NCI-H187 treated with DMSO at 0.1 percent for 48 hours (cell line): ENCODE data around the gene NUAK1.

Experiments
- DNase-seq: peaks from one replicate; lab custom pipeline; 2025; lab: John Stamatoyannopoulos, UW

Gene NUAK1

GRCh38 chr12:106138633-106139421 lies at the start of gene NUAK1:
NUAK1 (minus strand) TSS chr12:106138954; CDS start chr12:106138653, 301 bp downstream.
- no peak for DNase-seq

- DNase-seq = no peak
Observed at GRCh38 chr12:106188256-106188655, 49.5 kb upstream of the NUAK1 start.

- DNase-seq = no peak
Observed at GRCh38 chr12:106187842-106188241, 49.1 kb upstream of the NUAK1 start.

GRCh38 chr12:106187155-106187789 lies 48.5 kb upstream of the NUAK1 start:
- DNase-seq = no peak

GRCh38 chr12:106183735-106184134 lies 45.0 kb upstream of the NUAK1 start:
- DNase-seq = no peak

DNA sequence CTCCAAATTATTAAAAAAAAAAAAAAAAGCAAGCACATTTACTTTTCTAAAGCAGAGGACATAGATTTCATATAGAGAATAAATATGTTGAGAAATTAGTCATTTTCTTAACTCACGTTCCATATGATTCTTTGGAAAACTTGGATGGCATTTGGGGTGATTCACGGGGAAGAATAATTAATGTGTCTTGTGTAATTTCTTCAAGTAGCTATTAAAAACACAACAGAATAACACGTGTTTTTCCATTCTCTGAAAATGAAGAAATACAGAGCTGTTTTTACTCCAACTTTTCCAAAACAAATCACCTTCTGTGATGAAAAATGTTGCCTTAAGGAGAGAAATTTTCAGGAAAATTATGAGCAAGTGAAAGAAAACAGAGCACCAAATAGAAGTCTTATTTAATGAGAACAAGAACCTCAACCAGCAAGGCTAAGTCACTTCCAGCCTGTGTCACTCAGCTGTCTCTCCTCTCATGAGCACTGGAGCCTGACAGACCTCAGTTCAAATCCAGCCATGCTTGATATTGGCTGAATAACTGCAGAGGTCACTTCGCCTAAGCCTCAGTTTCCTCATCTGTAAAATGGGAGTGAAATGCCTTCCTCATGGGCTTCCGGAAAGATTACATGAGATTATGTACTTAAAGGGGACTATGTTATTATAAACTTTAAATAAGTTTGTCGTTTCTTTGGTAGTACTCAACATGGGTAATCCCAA lies 42.8 kb upstream of the NUAK1 start:
- DNase-seq = no peak

DNA sequence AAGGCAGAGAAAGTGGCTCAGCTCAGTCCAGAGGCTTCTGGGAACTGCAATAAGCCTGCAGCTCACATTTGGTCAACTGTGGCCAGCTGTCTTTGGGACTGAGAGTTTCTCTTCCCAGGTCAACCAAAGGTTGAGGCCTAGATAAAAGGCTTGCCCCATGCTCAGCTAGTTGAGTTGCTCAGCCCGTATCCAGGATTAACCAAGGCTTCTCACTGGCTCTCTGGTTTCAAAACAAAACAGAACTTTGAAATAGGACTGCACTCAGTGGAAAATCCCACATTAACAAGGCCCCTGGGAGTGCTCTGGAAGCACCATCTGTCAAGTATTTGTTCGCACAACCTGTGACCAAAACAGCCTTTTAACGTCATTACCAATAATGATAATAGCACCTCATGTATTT lies 40.3 kb upstream of the NUAK1 start:
- peak; percentile 74 for DNase-seq

DNA sequence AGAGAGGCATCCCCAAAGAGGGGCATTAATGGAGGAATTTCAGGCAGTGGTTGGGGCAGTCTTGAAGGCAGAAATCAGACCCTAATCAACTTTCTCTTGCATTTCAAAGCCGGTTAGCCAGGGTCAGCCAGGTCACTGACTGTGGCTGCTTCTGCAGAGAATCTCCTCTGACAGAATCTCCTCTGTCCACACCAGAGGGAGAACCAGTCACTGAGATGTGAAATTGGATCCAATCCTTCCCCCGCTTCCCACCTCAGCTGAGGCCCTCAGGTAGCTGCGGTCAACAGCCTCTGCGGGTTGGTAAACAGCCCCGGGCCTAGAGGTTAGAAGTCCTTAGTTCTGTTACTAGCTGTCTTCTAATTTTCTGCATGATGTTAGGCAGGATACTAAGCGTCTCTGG lies 39.8 kb upstream of the NUAK1 start:
- DNase-seq = no peak

DNA sequence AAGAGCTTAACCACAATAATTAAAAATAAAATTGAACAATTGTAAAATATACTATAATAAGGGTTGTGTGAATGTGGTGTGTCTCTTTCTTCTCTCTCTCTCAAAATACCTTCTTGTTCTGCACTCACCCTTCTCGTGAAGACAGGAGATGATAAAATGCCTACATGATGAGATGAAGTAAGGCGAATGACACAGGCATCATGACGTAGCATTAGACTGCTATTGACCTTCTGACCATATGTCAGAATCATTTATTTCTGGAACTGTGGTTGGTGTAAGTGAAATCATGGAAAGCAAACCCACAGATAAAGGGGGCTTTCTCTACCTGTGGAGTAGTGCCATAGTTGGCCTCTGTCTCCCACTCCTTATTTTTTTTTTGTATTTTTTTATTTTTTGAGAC lies 37.8 kb upstream of the NUAK1 start:
- no peak for DNase-seq

- no peak for DNase-seq
Observed at GRCh38 chr12:106174876-106175275, 36.1 kb upstream of the NUAK1 start.

DNA sequence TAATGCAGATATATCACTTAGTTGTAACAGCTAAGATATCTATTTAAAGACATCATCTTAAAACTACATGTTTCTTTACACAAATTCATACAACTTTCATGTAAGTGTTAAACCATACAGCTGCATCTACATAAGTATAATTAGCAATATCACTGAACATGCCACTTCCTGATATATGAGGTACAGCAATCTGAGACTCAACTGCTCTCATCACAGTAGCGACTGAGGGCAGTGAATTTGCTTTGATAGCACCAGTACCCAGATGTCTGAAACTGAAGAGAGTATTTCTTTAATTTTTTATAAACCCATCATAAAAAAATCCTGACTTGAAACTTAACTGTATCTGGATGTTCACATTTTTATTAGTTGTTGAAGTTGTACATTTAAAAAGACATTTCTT lies 34.7 kb upstream of the NUAK1 start:
- no peak for DNase-seq

- no peak for DNase-seq
Observed at GRCh38 chr12:106171117-106171750, 32.5 kb upstream of the NUAK1 start.

DNA sequence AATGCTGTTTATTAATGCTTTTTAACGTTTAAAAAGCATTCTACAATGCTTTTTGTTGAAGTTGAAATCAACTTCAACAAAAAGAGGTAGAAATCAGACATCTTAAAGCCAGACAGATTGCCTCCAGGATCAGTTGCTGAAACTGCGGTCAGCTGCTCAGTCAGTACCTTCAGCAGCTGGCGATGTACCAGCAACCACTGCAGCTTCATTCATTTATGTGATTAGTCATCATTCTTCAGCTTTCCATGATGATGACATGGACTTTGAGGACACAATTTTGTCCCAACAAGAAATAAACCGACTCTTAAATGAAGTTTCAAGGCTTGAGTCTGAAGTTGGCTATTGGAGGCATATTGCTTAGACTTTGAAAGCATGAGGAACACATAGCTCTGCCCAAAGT lies 31.5 kb upstream of the NUAK1 start:
- DNase-seq = no peak

GRCh38 chr12:106163712-106164111 lies 25.0 kb upstream of the NUAK1 start:
- DNase-seq = no peak

- DNase-seq = no peak
Observed at GRCh38 chr12:106161491-106161890, 22.7 kb upstream of the NUAK1 start.

DNA sequence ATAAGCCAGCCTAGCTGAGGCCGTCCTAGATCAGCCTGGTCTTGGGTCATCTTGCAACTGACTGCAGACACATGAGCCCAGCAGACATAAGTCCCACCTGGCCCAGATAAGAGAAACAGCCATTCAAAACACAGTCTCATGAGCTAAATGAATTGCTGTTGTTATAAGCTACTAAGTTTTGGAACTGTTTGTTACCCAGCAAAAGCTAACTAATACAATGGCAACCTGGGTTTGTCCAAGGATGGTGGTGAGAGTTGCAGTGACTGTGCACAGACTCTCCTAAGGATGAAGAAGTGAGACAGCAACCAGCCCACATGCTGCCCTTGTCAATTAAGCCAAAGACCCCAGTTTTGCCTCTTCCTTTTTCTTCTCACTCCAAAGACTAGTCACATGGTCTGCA lies 22.2 kb upstream of the NUAK1 start:
- no peak for DNase-seq

GRCh38 chr12:106157802-106158201 lies 19.0 kb upstream of the NUAK1 start:
- no peak for DNase-seq

DNA sequence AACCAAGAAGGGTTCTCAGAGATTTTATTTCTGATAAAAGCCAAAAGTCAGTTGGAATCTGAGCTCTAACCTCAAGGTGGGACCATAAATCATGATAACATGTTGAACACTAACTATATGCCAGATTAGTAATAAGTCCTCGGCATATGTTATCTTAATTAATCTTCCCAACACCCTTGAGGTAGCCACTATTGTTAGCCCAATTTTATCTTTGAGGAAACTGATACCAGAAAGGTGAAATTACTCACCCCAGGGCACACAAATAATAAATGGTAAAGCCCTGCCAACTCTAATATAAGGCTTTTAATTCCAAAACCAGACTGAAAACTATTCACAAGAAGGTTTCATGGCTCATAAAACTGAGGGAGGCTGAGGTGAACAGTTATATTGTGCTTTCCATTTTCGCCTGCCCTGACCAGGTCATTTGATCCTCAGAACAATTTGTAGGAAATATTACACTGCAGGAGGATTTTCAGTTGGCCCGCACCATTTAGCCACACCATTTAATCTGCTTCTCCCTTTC lies 16.1 kb upstream of the NUAK1 start:
- DNase-seq = no peak

DNA sequence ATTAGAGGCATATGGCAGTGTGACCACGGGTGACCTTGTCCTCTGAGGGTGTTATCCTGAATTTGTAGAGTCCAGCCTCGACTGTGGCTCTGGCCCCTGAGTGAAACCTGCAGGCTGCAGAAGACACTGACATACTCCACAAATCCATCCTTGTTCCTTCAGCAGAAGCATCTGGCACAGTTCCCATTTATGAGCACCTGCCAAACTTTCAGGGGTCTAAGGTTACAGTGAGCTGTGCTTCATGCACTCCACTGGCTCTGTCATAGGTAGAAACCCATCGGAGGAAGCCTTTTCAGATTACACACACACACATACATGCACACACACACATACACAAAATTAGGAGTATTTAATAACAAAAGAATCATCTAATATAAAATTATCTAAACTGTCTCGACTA lies 13.6 kb upstream of the NUAK1 start:
- DNase-seq = peak; percentile 63

GRCh38 chr12:106150555-106150954 lies 11.8 kb upstream of the NUAK1 start:
- DNase-seq = no peak

DNA sequence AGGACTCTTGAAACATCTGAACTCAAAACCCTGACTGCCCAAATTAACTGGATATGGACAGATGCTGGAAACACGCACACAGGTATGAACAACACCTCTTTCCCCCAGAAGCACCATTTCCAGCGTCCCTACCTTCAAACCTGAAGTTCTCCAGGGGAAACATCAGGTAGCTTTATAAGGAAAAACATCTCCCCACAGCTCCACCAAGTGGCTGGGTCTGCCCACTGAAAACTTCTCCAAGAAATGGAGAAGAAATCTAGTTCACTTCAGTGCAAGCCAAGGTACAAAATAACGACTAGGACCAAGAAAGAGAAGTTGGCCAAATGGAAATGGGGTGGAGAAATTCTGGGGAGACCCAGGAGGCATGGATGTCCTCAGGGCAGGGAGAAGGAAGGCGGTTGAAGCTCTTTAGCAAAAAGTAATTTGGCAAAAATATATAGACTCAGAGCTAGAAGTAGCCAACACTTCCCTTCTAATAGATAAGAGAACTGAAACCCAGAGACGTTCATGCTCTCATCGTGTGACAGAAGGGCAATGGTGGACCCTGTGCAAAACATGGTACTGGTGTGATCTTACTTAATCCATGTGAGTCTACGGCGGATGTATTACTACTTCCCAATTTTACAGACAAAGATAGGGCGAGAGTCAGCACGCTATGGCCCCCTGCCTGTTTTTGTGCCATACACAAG lies 10.5 kb upstream of the NUAK1 start:
- DNase-seq = no peak

DNA sequence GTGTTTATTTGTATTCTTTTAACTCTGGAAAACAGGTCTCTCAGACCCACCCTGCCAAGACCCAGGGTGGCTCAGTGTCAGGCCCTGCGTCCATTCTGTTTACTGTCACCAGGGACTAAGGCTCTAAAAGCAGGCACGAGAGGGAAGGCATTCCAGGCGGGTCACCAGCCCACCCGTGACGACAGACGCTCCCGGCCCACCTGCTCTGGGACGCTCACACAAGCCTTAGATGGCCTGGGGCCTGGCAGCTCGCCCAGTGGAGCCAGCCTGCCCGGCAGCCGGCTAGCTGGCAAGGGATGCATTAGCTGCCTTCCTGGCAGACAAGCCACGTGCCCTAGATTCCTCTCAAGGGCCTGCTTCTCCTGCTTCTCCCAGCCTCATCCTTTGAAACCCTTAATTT lies 9.2 kb upstream of the NUAK1 start:
- DNase-seq = no peak
